ENCODE data around the gene GAL3ST1. TPM values are rescaled to one million over a fixed set of nuclear protein-coding genes. Genes with fewer than 3 reads are reported as not detected.
"Not testable (repeated sequence)": the region's sequence is repeated elsewhere in the genome, so short reads cannot be mapped to it uniquely, and the experiment has no call there.

GAL3ST1 gene, protein sequence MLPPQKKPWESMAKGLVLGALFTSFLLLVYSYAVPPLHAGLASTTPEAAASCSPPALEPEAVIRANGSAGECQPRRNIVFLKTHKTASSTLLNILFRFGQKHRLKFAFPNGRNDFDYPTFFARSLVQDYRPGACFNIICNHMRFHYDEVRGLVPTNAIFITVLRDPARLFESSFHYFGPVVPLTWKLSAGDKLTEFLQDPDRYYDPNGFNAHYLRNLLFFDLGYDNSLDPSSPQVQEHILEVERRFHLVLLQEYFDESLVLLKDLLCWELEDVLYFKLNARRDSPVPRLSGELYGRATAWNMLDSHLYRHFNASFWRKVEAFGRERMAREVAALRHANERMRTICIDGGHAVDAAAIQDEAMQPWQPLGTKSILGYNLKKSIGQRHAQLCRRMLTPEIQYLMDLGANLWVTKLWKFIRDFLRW
- not detected for polyA plus RNA-seq (2012; ENCODE audit: insufficient read depth, insufficient read length, low read depth)

DNA sequence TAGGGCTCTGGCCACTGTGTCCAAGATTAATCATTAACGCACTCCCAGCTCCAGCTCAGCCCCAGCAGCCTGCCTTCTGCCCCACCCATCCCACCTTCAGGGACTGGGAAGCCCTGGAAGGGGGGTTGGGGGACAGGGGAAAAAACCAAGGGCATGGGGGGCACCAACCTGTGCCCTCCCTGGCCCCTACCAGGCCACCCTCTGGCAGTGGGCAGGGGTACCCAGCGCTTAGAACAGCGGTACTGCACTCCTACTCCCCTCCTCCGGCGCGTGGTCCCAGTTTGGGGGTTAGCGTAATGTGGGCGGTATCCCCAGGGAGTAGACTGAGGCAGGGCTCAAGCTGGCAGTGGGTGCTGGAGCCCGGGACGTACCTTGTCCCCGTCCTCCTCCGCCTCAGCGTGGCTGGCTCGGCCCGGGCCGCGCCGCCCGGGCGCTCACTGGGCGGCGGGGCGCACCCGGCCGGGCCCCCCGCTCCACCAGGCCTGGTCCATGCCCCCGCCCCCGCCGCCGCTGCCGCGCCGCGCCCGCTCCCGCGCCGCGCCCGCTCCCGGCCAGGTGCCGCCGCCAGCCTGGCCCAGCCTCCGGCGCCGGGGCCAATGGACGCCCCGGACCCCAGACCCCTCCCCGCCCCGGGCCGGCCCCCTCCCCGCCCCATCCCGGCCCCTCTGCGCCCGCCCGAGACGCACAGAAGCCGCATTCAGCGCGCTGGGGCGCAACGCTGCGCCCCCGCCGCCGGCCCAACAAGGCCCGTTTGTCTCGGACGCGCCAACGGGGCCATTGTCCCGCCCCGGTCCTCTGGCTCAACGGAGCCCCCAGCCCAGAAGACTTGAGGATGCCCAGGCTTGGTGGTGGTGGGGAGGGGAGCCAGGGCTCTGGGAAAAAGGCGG lies at the start of gene GAL3ST1:
TSS of gene GAL3ST1 (minus strand) at position 571 of the 887 bp plus-strand sequence. CDS start 17,273 bp downstream, outside the sequence.
- H3K4me3 ChIP-seq (ENCODE audit: low read depth, low read length) = peak within 1 kb of the TSS; percentile 47
- peaks cover 16% of the 10 kb centered on the region for H3K4me1 ChIP-seq
- TF ChIP-seq, protein P1, sequence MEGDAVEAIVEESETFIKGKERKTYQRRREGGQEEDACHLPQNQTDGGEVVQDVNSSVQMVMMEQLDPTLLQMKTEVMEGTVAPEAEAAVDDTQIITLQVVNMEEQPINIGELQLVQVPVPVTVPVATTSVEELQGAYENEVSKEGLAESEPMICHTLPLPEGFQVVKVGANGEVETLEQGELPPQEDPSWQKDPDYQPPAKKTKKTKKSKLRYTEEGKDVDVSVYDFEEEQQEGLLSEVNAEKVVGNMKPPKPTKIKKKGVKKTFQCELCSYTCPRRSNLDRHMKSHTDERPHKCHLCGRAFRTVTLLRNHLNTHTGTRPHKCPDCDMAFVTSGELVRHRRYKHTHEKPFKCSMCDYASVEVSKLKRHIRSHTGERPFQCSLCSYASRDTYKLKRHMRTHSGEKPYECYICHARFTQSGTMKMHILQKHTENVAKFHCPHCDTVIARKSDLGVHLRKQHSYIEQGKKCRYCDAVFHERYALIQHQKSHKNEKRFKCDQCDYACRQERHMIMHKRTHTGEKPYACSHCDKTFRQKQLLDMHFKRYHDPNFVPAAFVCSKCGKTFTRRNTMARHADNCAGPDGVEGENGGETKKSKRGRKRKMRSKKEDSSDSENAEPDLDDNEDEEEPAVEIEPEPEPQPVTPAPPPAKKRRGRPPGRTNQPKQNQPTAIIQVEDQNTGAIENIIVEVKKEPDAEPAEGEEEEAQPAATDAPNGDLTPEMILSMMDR (IDR thresholded peaks at IDR 0.05; ENCODE audit: low read depth, low read length) = no peak
- H3K27me3 ChIP-seq = no peaks in the 10 kb centered on the region
- DNase-seq = peak; percentile 64
- H3K36me3 ChIP-seq = peaks cover 38% of the 10 kb centered on the region
- H3K9me3 ChIP-seq = no peaks in the 10 kb centered on the region

DNA sequence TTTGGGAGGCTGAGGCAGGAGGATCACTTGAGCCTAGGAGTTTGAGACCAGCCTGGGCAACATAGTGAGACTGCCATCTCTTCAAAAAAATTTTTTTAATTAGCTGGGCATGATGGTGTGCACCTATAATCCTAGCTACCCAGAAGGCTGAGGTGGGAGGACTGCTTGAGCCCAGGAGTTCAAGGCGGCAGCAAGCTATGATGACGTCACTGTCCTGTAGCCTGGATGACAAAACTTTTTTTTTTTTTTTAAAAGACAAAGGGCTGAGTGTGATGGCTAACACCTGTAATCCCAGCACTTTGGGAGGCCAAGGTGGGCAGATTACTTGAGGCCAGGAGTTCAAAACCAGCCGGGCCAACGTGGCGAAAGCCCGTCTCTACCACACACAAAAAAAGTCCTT lies 45.4 kb upstream of the GAL3ST1 start:
- not testable (repeated sequence) for DNase-seq

DNA sequence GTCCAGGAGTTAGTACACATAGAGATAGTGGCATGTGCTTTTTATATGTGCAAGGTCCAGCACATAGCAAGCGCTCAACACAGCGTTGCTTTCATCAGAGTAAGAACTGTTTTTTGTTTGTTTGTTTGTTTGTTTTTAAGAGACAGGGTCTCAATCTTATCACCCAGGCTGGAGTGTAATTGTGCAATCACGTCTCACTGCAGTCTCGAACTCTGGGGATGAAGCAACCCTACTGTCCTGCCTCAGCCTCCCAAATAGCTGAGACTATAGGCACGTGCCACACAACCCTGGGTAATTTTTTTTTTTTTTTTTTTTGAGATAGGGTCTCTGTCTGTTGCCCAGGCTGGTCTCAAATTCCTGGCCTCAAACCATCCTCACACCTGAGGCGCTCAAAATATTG lies 43.4 kb upstream of the GAL3ST1 start:
- no peaks in the 10 kb centered on the region for H3K36me3 ChIP-seq
- TF ChIP-seq, protein P1 (IDR thresholded peaks at IDR 0.05; ENCODE audit: low read depth, low read length) = no peak
- H3K4me1 ChIP-seq = no peaks in the 10 kb centered on the region
- no peak overlapping the region for H3K4me3 ChIP-seq (ENCODE audit: low read depth, low read length)
- no peaks in the 10 kb centered on the region for H3K27me3 ChIP-seq
- H3K9me3 ChIP-seq = no peaks in the 10 kb centered on the region
- DNase-seq = no peak

More for the DNA sequence above, 45.4 kb upstream of the GAL3ST1 start:
- H3K36me3 ChIP-seq; H3K4me1 ChIP-seq; H3K27me3 ChIP-seq; H3K9me3 ChIP-seq; H3K4me3 ChIP-seq (ENCODE audit: low read depth, low read length): not testable (repeated sequence)

DNA sequence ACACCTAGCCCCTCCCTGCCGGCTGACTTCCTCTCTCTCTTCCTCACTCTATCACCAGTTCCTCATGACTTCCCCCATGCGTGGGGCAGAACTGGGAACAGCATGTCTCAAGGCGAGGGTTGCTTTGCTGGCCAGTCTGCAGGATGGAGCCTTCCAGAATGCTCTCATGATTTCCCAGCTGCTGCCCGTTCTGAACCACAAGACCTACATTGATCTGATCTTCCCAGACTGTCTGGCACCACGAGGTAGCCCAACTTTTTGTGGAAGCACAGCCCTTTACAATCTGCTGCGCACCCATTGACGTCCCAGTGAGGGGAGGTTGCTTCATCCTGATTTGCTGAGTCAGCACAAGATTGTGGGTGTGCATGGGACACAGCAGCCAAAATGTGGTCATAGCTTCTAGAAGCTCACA lies 41.1 kb upstream of the GAL3ST1 start:
- Histone ChIP-seq H3K36me3 (no peaks in the 10 kb centered on the region), H3K4me3 (ENCODE audit: low read depth, low read length) (no peak overlapping the region)
- no peak for DNase-seq

DNA sequence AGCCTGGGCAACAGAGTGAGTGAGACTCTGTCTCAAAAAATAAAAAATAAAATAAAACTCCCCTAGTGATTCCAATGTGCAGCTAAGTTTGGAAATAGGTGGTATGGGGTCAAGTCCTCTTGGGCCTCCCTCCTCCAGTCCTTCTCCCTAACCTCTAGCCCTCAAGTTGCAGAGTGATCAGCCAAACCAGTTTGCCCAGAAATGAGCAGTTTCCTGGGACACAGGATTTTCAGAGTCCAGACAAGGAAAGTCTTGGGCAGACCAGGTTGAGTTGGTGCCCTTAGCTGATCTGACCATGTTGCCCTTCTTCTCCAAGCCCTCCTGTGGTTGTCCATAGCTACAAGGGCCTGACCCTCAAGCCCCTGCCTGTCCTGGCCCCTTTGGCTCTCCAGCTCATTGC lies 40.4 kb upstream of the GAL3ST1 start:
- TF ChIP-seq, protein P1 (IDR thresholded peaks at IDR 0.05; ENCODE audit: low read depth, low read length) = no peak
- H3K4me1 ChIP-seq = no peaks in the 10 kb centered on the region
- H3K27me3 ChIP-seq = no peaks in the 10 kb centered on the region
- no peaks in the 10 kb centered on the region for H3K36me3 ChIP-seq
- H3K4me3 ChIP-seq (ENCODE audit: low read depth, low read length) = no peak overlapping the region
- H3K9me3 ChIP-seq = no peaks in the 10 kb centered on the region
- no peak for DNase-seq

More for the DNA sequence above, 41.1 kb upstream of the GAL3ST1 start:
- H3K27me3 ChIP-seq = no peaks in the 10 kb centered on the region
- TF ChIP-seq, protein P1 (IDR thresholded peaks at IDR 0.05; ENCODE audit: low read depth, low read length) = no peak
- H3K4me1 ChIP-seq = no peaks in the 10 kb centered on the region
- no peaks in the 10 kb centered on the region for H3K9me3 ChIP-seq

DNA sequence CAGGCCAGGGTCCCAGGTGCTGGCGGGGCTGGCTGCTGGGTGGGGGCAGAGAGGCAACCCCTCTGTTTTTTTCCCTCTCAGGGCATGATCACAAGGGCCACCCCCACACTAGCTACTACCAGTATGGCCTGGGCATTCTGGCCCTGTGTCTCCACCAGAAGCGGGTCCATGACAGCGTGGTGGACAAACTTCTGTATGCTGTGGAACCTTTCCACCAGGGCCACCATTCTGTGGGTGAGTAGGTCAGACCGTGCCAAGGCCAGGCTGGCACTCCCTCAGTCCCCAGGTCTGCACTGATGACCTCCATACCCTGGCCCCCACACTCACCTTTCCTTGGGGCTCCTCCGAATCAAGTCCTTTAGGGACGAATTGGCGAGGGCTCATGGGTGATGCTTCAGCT lies 39.8 kb upstream of the GAL3ST1 start:
- H3K27me3 ChIP-seq = no peaks in the 10 kb centered on the region
- DNase-seq = no peak
- 0 out of 2 replicates have a peak, but pooled peaks cover 2% of the 10 kb centered on the region for H3K4me1 ChIP-seq
- H3K4me3 ChIP-seq (ENCODE audit: low read depth, low read length) = no peak overlapping the region
- no peaks in the 10 kb centered on the region for H3K36me3 ChIP-seq
- no peaks in the 10 kb centered on the region for H3K9me3 ChIP-seq
- TF ChIP-seq, protein P1 (IDR thresholded peaks at IDR 0.05; ENCODE audit: low read depth, low read length) = no peak
